Measurements from ENCODE around the gene PSME3.
A peak's percentile ranks its signal among the peaks of the same experiment; 100 is the strongest.

The PSME3 gene

DNA sequence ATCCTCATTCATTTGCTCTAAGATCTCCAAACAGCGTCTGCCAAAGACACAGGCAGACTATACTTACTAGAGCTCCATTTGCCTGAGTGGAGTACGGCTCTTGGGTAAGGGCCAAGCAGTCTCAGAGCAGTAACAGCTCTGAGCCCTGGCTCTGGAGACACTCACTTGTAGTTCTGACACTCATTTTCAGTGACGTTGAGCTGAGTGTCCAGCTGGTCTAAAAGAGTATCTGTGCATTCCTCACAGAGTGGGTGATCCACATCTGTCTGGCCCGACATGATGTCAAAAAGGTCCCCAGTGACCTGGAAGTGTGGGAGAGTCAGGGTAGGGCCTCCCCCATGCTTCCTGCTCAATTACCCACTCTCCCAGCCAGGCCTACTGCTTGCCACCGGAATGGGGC is 14.8 kb upstream of the PSME3 start:
- no peak for DNase-seq

- DNase-seq = peak; percentile 74
These were observed 13.2 kb upstream of the PSME3 start for GRCh38 chr17:42819939-42820535.

DNA sequence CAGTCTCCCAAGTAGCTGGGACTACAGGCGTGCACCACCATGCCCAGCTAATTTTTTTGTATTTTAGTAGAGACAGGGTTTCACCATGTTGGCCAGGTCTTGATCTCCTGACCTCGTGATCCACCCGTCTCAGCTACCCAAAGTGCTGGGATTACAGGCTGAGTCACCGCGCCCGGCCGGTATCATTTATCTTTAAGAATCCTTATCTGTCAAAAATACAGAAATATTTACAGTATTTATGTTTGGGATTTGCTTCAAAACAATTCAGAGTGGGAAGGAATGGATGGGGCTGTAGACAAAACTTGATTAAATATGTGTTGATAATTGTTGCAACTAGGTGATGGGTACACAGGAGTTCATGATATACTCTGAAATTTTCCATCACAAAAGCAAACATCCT is 12.0 kb upstream of the PSME3 start:
- no peak for DNase-seq

- DNase-seq = no peak
These were observed 5.7 kb upstream of the PSME3 start for GRCh38 chr17:42827472-42827871.

GRCh38 chr17:42830971-42831370 is 2.2 kb upstream of the PSME3 start:
- no peak for DNase-seq

DNA sequence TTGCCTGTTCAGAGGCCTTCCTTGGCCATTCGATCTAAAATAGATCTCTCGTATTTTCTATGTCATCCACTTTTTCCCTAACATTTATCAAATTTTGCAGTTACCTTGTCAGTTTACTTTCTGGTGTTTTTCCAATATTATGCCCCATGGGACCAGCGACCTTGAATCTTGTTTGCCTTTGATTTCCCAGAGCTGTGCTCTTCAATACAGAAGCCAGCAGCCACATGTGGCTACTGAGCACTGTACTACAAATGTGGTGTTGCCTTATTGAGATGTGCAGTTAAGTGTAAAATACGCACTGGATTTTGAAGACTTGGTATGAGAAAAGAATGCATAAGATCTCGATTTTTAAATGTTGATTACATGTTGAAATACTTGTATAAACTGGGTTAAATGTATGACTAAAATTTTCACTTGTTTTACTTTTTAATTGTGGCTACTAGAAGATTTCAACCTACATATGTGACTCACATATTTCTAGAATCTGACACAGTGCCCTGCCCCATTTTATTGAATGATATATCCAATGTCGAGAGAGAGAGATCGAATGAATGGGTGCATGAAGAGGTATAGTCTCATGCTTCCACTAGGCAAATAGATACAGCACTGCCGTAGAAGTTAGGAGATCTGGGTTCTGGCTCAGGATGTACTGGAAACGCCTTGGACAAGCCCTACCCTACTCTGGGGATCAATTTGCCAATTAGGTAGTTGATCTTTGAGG is 824 bp upstream of the PSME3 start:
- DNase-seq = no peak

- DNase-seq = no peak
These were observed 698 bp downstream of the PSME3 start for GRCh38 chr17:42833767-42834422.

GRCh38 chr17:42835732-42836131 is 2.5 kb downstream of the PSME3 start:
- no peak for DNase-seq

DNA sequence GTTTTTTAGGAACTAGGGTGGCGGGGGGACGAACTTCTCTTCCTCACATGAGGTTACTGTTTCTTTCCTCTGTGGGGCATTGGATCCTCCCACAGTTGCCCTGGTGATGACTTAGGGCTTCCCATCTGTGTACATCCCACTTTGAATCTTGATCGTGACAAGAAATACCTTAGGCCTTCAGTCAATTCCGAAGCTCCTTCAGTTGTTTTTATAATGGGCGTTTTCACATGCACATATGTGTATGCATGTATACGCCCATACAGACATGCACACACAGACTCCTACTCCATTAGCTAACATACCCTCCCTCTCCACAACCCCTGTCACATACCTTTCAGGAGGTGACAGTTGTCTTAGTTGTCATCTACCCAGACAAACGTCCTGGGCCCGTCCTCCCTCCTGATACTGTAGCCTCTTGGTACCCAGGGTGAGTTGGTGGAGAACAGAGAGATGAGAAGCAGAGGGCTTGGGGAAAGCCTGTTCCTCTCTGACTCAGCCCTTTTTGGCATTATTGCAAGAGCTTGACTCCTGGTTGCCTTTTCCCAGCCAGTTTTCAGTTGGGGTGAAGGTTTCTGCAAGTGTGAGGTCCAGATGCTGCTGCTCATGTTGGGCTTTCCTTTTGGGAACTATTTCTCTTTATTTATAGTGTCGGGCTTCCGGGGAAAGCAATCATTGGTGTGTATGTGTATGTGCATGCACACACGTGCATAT is 8.9 kb downstream of the PSME3 start:
- DNase-seq = no peak

DNA sequence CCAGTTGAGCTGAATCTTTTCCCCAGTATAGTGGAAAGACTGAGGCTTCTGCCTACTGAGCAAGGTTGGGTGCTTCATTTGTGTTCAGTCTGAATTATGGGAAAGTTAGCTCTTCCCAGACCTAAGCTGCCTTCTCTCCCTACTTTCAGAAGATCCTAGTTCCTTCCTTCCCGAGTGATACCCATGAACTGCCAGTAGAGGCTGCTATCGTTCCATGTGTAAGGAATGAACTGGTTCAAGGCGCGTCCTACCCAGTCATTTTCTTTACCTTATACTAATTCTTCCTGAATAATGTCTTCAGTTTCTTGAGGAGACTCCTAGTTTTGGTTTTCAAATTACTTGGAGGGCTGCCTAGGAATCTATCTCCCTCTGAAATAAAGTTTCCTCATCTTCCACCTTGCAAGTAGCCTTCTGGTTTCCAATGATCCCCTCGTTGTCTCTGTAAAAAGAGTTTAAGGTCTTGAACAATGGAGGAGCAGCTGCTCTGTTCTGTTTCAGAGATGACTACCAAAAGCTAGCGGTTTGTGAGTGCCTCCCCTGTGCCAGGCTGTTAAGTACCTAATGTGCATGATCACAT is 10.2 kb downstream of the PSME3 start:
- peak; percentile 72 for DNase-seq

DNA sequence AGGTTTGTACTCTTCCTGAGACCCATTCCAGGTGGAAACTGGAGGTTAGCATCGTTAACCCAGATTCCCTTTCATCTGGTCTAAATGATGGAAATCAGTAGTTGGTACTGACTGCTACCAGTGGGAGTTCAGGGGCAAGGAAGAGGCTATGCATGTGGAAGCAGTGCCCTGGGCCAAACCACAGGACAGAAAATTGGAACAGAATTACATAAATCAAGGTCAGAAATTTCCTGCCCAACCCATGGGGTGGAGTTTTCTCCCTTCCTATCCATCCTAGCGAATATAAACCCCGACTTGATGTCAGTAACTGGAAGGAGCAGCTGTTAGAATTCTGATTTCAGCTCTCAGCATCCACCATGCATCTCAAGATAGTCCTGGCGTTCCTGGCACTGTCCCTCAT is 11.1 kb downstream of the PSME3 start, which contains the start of gene AOC2:
TSS of gene AOC2 (plus strand) at position 310 of the 400 bp plus-strand sequence. CDS start at position 357, 47 bp downstream.
- DNase-seq = no peak

GRCh38 chr17:42844761-42845555 is 11.8 kb downstream of the PSME3 start:
- DNase-seq = no peak

GRCh38 chr17:42845556-42845917 is 12.3 kb downstream of the PSME3 start:
- no peak for DNase-seq

DNA sequence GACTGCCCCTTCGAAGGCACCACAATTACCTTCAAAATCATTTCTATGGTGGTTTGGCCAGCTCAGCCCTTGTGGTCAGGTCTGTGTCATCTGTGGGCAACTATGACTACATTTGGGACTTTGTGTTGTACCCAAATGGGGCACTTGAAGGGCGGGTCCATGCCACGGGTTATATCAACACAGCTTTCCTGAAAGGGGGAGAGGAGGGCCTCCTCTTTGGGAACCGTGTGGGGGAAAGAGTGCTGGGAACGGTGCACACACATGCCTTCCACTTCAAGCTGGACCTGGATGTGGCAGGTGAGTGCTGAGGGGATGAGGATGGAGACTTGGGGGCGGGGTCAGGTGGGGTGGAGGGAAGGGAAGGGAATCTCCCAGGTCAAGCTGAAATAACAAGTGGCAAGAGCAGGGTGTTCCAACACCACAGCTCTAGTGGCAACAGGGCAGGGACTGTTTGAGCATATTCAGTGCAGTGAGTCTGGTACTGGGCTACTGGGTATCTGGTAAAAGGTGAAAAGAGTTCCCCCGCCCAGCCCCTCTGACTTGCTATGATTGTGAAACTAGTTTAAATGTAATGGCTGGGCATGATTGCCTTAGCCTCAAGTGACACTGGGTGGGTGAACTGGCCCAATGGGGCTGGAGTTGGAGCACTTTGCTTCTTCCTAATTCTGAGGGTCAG is 12.9 kb downstream of the PSME3 start:
- no peak for DNase-seq

DNA sequence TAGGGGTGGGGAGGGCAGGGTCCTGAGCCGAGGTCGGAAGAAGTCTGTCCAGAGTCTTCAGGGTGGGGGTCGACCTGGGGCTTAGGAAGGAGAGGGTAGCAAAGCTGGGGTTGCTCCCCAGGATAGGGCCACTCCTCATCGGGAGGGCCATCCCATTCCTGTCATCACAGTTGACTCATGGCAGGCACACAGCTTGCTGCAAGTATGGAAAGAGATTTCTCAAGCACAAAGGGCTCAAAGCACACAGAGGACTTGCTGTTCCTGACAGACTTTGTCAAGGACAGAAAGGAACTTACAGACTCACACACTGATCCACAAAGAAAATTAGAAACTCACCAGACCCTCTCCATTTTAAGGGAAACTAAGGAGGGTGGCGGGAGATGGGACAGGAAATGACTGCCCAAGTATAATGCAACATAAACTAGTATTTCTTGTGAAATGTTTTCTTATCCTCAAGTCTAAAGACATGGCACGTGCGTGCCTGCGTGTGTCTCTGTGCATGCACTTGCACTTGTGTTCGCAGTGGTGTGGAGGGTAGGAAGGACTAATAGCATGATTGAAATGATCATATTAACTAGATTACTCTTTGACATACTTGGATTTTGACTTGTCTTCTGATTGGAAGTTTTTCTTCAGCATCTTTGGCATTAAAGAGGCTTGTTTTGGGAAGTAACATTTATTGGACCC is 13.5 kb downstream of the PSME3 start:
- no peak for DNase-seq

GRCh38 chr17:42848093-42848492 is 14.9 kb downstream of the PSME3 start:
- peak; percentile 31 for DNase-seq

DNA sequence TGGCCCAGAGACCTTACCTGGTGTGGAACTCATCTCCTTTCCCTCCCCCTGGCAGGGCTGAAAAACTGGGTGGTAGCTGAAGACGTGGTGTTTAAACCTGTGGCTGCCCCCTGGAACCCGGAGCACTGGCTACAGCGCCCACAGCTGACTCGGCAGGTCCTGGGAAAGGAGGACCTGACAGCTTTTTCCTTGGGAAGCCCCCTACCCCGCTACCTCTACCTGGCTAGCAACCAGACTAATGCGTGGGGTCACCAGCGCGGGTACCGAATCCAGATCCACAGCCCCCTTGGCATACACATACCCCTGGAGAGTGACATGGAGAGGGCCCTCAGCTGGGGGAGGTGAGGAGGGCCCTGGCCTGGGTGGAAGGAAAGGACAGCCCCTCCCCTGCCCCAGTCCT is 15.8 kb downstream of the PSME3 start:
- no peak for DNase-seq

DNA sequence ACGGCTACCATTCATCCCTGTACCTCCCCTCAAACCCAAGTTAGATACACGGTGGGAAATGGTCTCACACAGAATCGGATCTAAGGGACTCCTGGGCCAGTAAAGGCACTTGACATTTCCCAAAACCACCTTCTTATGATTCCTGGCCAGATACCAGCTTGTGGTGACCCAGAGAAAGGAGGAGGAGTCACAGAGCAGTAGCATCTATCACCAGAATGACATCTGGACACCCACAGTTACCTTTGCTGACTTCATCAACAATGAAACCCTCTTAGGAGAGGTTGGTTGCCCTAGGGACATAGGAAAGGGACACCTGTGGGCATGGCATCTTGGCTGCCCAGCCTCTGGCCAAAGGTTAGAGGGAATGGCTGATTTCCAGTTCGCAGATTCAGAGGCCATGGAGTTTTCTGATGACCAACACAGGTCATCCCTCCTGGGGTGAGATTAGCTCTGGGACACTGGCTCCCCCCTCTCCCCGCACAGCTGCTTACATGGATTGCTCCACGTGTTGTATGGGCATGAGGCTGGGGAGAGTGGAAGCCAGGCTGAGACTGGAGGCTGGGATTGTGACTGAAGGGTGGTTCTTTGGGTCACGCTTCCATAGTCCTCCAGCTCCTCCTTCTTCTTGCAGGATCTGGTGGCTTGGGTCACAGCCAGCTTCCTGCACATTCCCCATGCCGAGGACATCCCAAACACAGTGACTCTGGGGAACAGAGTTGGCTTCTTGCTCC is 16.4 kb downstream of the PSME3 start:
- no peak for DNase-seq

DNA sequence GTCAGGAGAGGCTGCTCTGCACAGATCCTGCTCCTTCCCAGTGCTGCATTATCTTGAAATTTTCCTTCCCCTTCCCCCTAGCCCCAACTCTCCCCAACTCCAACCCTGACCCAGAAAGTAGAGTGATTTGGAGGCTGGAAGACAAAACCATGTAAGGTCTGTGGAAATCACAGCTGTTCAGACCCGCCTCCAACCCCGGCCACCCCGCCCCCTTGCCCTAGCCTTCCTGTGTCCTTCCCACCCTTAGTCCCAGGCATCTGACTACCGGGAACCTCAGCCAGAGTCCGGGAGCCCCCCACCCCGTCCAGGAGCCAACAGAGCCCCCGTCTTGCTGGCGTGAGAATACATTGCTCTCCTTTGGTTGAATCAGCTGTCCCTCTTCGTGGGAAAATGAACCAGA is 17.8 kb downstream of the PSME3 start, which contains the start of gene AOC3:
TSS of gene AOC3 (plus strand) at position 246 of the 400 bp plus-strand sequence. CDS start at position 391, 145 bp downstream.
- no peak for DNase-seq
